Caco-2 (cell line): ENCODE data around the gene GALNT18. TPM values are rescaled to one million over a fixed set of nuclear protein-coding genes. Genes with fewer than 3 reads are reported as not detected.

ENCODE experiments used
- BruUV-seq: library from RNA; stranded (reverse); fragments of 400-500 nt; replicated peaks from 2 replicates; lab custom pipeline; 2021; lab: Mats Ljungman, UMichigan
- CTCF ChIA-PET: fragments of 300-600 bp; sonication (Branson Sonifier 250); formaldehyde crosslinking; loops from one replicate; lab custom pipeline; 2022; ENCODE audit warnings: antibody characterized with exemption; lab: Charles Lee
- POLR2A ChIA-PET: fragments of 300-600 bp; sonication (Branson Sonifier 250); formaldehyde crosslinking; loops from one replicate; lab custom pipeline; 2022; ENCODE audit warnings: antibody characterized with exemption; lab: Charles Lee
- DNase-seq, 2 experiments: peaks; one replicate each; pipeline versions ENCODE4 v3.0.0 to v3.0.0-alpha.2; 2020 to 2022
- H3K27me3 ChIP-seq: replicated peaks from 2 replicates; pipeline ENCODE4 v1.6.0; 2011; ENCODE audit warnings: low read length; ENCODE audit not compliant: control insufficient read depth, insufficient read depth
- H3K36me3 ChIP-seq: 2 replicates; pipeline ENCODE4 v1.5.1; 2011; ENCODE audit warnings: low read length; ENCODE audit not compliant: control insufficient read depth, insufficient read depth
- H3K4me1 ChIP-seq: fragments of 250-450 bp; sonication (Bioruptor Pico); 2 replicates; pipeline ENCODE4 v1.5.1; 2020; ENCODE audit warnings: mild to moderate bottlenecking
- H3K4me3 ChIP-seq: 2 replicates; pipeline ENCODE4 v1.5.1; 2011; ENCODE audit warnings: low read depth, mild to moderate bottlenecking, control low read depth, low read length
- H3K9me3 ChIP-seq: fragments of 250-450 bp; sonication (Bioruptor Pico); 2 replicates; pipeline ENCODE4 v1.5.1; 2020; ENCODE audit warnings: mild to moderate bottlenecking, moderate library complexity
- H3K27ac Mint-ChIP-seq: one replicate; pipeline ENCODE4 v1.8.0; 2022; ENCODE audit warnings: mixed read lengths; ENCODE audit not compliant: unreplicated experiment
- H3K27me3 Mint-ChIP-seq: one replicate; pipeline ENCODE4 v1.8.0; 2022; ENCODE audit warnings: mixed read lengths; ENCODE audit not compliant: insufficient read depth, unreplicated experiment
- H3K36me3 Mint-ChIP-seq: one replicate; pipeline ENCODE4 v1.8.0; 2022; ENCODE audit warnings: mild to moderate bottlenecking, mixed read lengths; ENCODE audit not compliant: insufficient read depth, unreplicated experiment
- H3K4me1 Mint-ChIP-seq: one replicate; pipeline ENCODE4 v1.8.0; 2022; ENCODE audit warnings: low read depth, mixed read lengths; ENCODE audit not compliant: unreplicated experiment
- H3K4me3 Mint-ChIP-seq: one replicate; pipeline ENCODE4 v1.8.0; 2022; ENCODE audit warnings: mild to moderate bottlenecking, moderate library complexity, mixed read lengths; ENCODE audit not compliant: unreplicated experiment
- H3K9me3 Mint-ChIP-seq: one replicate; pipeline ENCODE4 v1.8.0; 2022; ENCODE audit warnings: mixed read lengths; ENCODE audit not compliant: unreplicated experiment
- intact Hi-C: fragments of 100-400 bp; cut with micrococcal nuclease; formaldehyde crosslinking; loops from one replicate; pipeline ENCODE4 v1.10.0; 2022; ENCODE audit not compliant: unreplicated experiment
- total RNA-seq: library from RNA; stranded (reverse); gene quantifications from 2 replicates; pipeline ENCODE4 v1.2.3, GENCODE V29; 2022
- TF ChIP-seq, protein P1 (sequence below), 2 experiments: fragments of 200-600 bp in 1 of 2; IDR thresholded peaks; 1 replicate in 1 of 2; 2 replicates in 1 of 2; pipeline versions ENCODE4 v1.5.1 to v1.8.0; 2011 to 2022; ENCODE audit warnings: antibody characterized with exemption in 1 of 2, control low read depth in 1 of 2, inconsistent platforms in 1 of 2, low read depth in 1 of 2, low read length in 1 of 2, mild to moderate bottlenecking in 1 of 2, moderate library complexity in 1 of 2; ENCODE audit not compliant: insufficient read depth in 1 of 2, severe bottlenecking in 1 of 2, unreplicated experiment in 1 of 2

GALNT18 gene
- total RNA-seq, 1 experiment from 2014 or later: 0.43 TPM

DNA sequence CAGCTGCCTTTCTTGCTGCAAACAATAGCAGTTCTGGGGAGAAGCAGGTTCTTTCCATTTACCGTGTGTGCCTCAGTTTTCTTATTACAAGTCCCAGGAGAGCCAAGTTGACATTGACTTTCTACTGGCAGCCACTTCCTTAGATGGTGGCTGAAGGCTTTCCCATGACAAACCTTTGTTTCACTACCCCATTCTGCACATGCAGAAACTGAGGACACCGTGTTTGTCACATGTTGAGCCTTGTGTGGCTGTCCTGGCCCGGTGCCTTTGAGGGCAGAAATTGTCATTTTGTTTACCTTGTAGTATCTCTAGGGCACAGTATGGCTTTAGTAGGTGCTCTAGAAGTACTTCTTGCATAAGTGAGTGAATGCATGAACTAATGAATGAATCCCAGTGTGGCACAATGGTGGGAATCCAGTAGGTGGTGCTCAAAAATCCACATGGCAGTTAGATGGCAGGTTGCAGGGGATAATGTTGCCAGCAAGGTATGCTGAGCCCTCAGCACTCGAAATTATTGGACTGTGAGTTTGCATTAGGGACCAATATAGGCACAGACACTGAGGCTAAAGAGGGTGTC, 370.3 kb downstream of the GALNT18 start:
- CTCF ChIA-PET: no interaction called here
- H3K36me3 Mint-ChIP-seq: peaks cover 12% of the 10 kb centered on the region
- H3K27me3 ChIP-seq: no peaks in the 10 kb centered on the region; the same call in 1 of the 2 replicates

DNA sequence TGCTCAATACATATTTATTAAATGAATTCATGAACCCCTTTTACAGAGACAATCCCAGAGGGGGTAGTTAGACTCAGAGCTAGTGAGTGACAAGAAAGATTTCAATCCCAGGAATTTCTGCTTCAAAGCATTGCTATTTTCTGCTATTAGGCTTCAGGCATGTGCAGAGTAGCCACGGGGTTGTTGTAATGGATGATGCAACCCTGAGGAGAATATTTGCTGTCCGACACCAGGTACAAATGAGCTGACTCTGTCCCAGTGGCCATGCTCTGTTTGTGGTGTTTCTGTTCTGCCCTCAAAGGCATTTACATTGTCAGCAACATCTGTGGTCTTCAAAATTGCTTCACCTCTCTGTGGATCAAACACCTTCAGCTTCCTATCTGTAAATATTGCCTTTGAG, 371.3 kb downstream of the GALNT18 start:
- Mint-ChIP-seq H3K4me3 (no peak overlapping the region), H3K27ac (no peak overlapping the region), H3K27me3 (peaks cover 10% of the 10 kb centered on the region), H3K4me1 (peaks cover 9% of the 10 kb centered on the region), H3K36me3 (peaks cover 19% of the 10 kb centered on the region), H3K9me3 (peaks cover 13% of the 10 kb centered on the region)
- CTCF ChIA-PET: no interaction called here
- Histone ChIP-seq H3K27me3 (no peaks in the 10 kb centered on the region), H3K4me1 (no peaks in the 10 kb centered on the region), H3K4me3 (no peak overlapping the region), H3K9me3 (no peaks in the 10 kb centered on the region), H3K36me3 (no peaks in the 10 kb centered on the region)
- intact Hi-C loops: no loop called here
- TF ChIP-seq, protein P1, sequence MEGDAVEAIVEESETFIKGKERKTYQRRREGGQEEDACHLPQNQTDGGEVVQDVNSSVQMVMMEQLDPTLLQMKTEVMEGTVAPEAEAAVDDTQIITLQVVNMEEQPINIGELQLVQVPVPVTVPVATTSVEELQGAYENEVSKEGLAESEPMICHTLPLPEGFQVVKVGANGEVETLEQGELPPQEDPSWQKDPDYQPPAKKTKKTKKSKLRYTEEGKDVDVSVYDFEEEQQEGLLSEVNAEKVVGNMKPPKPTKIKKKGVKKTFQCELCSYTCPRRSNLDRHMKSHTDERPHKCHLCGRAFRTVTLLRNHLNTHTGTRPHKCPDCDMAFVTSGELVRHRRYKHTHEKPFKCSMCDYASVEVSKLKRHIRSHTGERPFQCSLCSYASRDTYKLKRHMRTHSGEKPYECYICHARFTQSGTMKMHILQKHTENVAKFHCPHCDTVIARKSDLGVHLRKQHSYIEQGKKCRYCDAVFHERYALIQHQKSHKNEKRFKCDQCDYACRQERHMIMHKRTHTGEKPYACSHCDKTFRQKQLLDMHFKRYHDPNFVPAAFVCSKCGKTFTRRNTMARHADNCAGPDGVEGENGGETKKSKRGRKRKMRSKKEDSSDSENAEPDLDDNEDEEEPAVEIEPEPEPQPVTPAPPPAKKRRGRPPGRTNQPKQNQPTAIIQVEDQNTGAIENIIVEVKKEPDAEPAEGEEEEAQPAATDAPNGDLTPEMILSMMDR (IDR thresholded peaks at IDR 0.05; ENCODE audit: insufficient read depth in 1 of 2, low read depth in 1 of 2, low read length in 1 of 2, severe bottlenecking in 1 of 2, unreplicated experiment in 1 of 2): no peak
- no TSS peak for BruUV-seq
- POLR2A ChIA-PET: interaction anchor here (0.5 kb wide), 1 partner anchor 319 kb away, joined by 3 read pairs; no protein-coding TSS in a partner anchor
- peak in 1 of 2 experiments; percentile 8 for DNase-seq

More for the DNA sequence above, 370.3 kb downstream of the GALNT18 start:
- Mint-ChIP-seq H3K4me3 (no peak overlapping the region), H3K27ac (no peak overlapping the region), H3K4me1 (peaks cover 9% of the 10 kb centered on the region), H3K9me3 (peaks cover 11% of the 10 kb centered on the region), H3K27me3 (peaks cover 13% of the 10 kb centered on the region)
- intact Hi-C loops: no loop called here
- POLR2A ChIA-PET: no interaction called here
- Histone ChIP-seq H3K36me3 (no peaks in the 10 kb centered on the region), H3K4me3 (no peak overlapping the region), H3K9me3 (no peaks in the 10 kb centered on the region), H3K4me1 (no peaks in the 10 kb centered on the region)
- no peak for DNase-seq
- TF ChIP-seq, protein P1 (IDR thresholded peaks at IDR 0.05; ENCODE audit: insufficient read depth in 1 of 2, low read depth in 1 of 2, low read length in 1 of 2, severe bottlenecking in 1 of 2, unreplicated experiment in 1 of 2): no peak
- no TSS peak for BruUV-seq

DNA sequence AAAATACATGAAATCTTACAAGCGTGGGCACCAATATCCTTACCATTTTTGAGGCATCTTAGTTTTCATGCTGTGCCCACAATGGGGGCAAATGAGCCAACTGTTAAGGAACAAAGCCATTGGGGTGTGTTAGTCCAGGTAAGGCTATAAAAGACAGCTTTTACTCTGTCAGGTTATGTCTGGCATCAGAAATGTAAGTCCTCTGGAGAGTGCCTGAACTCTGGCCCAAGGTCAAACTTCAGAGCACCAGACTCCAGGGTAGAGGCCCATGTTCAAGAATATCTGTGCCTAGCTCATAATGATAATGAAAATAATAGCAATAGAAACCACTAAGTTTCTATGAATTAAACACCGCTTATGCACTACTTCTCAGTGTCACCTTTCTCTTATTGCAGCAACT, 374.2 kb downstream of the GALNT18 start:
- Mint-ChIP-seq H3K27me3 (peaks cover 8% of the 10 kb centered on the region), H3K4me3 (no peak overlapping the region), H3K36me3 (peaks cover 19% of the 10 kb centered on the region), H3K4me1 (peaks cover 9% of the 10 kb centered on the region), H3K9me3 (peaks cover 13% of the 10 kb centered on the region), H3K27ac (no peak overlapping the region)
- POLR2A ChIA-PET: no interaction called here
- TF ChIP-seq, protein P1 (IDR thresholded peaks at IDR 0.05; ENCODE audit: insufficient read depth in 1 of 2, low read depth in 1 of 2, low read length in 1 of 2, severe bottlenecking in 1 of 2, unreplicated experiment in 1 of 2): no peak
- H3K27me3 ChIP-seq: no peaks in the 10 kb centered on the region; the same call in 1 of the 2 replicates
- H3K9me3 ChIP-seq: no peaks in the 10 kb centered on the region
- no peaks in the 10 kb centered on the region for H3K4me1 ChIP-seq
- BruUV-seq: no TSS peak
- no peaks in the 10 kb centered on the region for H3K36me3 ChIP-seq
- intact Hi-C loops: no loop called here
- H3K4me3 ChIP-seq: no peak overlapping the region
- CTCF ChIA-PET: no interaction called here
- DNase-seq: no peak
